ENCODE measurements around the gene ITGA2B. TPM values are rescaled to one million over a fixed set of nuclear protein-coding genes. Genes with fewer than 3 reads are reported as not detected.

ITGA2B gene
- total and polyA plus RNA-seq, 2 of the 4 experiments (the other 2 are of a cell fraction) = under 0.01 to 0.26 TPM

- H3K9ac ChIP-seq (ENCODE audit: low read depth, low read length) = no peak overlapping the region
- peaks cover 4% of the 10 kb centered on the region; the same call in 1 of the 2 replicates for H3K4me1 ChIP-seq (ENCODE audit: control insufficient read depth, insufficient read depth, low read length)
- H4K91ac ChIP-seq (ENCODE audit: insufficient read depth, low read depth, low read length) = no peak overlapping the region
- intact Hi-C loops (cut with micrococcal nuclease) = loop anchor here (5.0 kb wide), 1 partner anchor 147 kb away; no protein-coding TSS in a partner anchor
- in situ Hi-C loops (cut with MboI; ENCODE audit: low sequenced_read_pairs) = no loop called here
- no peak overlapping the region for H3K18ac ChIP-seq (ENCODE audit: low read depth, low read length)
- H3K27me3 ChIP-seq (ENCODE audit: control insufficient read depth, insufficient read depth, low read length) = no peaks in the 10 kb centered on the region
- H2AK5ac ChIP-seq (ENCODE audit: low read depth, low read length) = no peak overlapping the region
- H3K4me2 ChIP-seq (ENCODE audit: low read depth, low read length) = no peak overlapping the region
- H2BK5ac ChIP-seq (ENCODE audit: low read depth, low read length, poor library complexity, severe bottlenecking) = no peak overlapping the region
- dilution Hi-C loops (cut with HindIII; ENCODE audit: low sequenced_read_pairs, unreplicated experiment) = no loop called here
- H3K23ac ChIP-seq (ENCODE audit: low read depth, low read length) = no peak overlapping the region
- no peak overlapping the region for H3K4ac ChIP-seq (ENCODE audit: low read depth, low read length)
- H2AFZ ChIP-seq (replicated peaks; ENCODE audit: low read length, poor library complexity) = no peak overlapping the region
- no peak overlapping the region for H3K27ac ChIP-seq (ENCODE audit: insufficient read depth, low read length)
- TF ChIP-seq RCOR1 (IDR thresholded peaks at IDR 0.05; ENCODE audit: insufficient replicate concordance, low read length) = no peak
- no peak for TF ChIP-seq BHLHE40 (IDR thresholded peaks at IDR 0.05; ENCODE audit: low read depth, low read length)
- TF ChIP-seq NFE2L2 (IDR thresholded peaks at IDR 0.05; ENCODE audit: low read depth, low read length) = no peak
- TF ChIP-seq SMC3 (IDR thresholded peaks at IDR 0.05; ENCODE audit: low read depth, low read length) = no peak
- TF ChIP-seq USF2 (IDR thresholded peaks at IDR 0.05; ENCODE audit: low read depth, low read length) = no peak
- no peak for TF ChIP-seq CTCF (conservative IDR thresholded peaks at IDR 0.05; ENCODE audit: low read depth, low read length)
- no peak for TF ChIP-seq RAD21 (IDR thresholded peaks at IDR 0.05; ENCODE audit: low read length)
- no peak for TF ChIP-seq MAZ (IDR thresholded peaks at IDR 0.05; ENCODE audit: borderline replicate concordance, low read depth, low read length)
- no peak for TF ChIP-seq MAFK (IDR thresholded peaks at IDR 0.05; ENCODE audit: low read depth, low read length)
- no peak for TF ChIP-seq CEBPB (IDR thresholded peaks at IDR 0.05; ENCODE audit: low read depth, low read length)
- TF ChIP-seq MXI1 (IDR thresholded peaks at IDR 0.05; ENCODE audit: borderline replicate concordance, low read depth, low read length) = no peak
- TF ChIP-seq ELK1 (IDR thresholded peaks at IDR 0.05; ENCODE audit: borderline replicate concordance, low read depth, low read length) = no peak
- no peak for TF ChIP-seq POLR2A (IDR thresholded peaks at IDR 0.05; ENCODE audit: low read depth, low read length)
- no TSS peak for BruUV-seq (replicated peaks)
- CTCF ChIA-PET = no interaction called here
- H3K36me3 ChIP-seq (ENCODE audit: control insufficient read depth, insufficient read depth, low read length) = peaks cover 32% of the 10 kb centered on the region
- no peak for DNase-seq
- no peak overlapping the region for H3K4me3 ChIP-seq (ENCODE audit: insufficient read depth, low read depth, low read length)
- 0 out of 2 replicates have a peak, but pooled peaks cover 7% of the 10 kb centered on the region for H3K9me1 ChIP-seq (ENCODE audit: insufficient read depth, low read length)
- POLR2A ChIA-PET (ENCODE audit: unreplicated experiment) = no interaction called here
- peaks cover 5 to 31% of the 10 kb centered on the region in 2 experiments for H3K79me1 ChIP-seq (ENCODE audit: low read depth in 1 of 2, low read length in 2 of 2)
- H4K5ac ChIP-seq (ENCODE audit: low read depth, low read length) = no peak overlapping the region
- peaks cover 16% of the 10 kb centered on the region; the same call in 1 of the 2 replicates for H4K20me1 ChIP-seq (ENCODE audit: insufficient read depth, low read length)
- H3K14ac ChIP-seq (replicated peaks; ENCODE audit: low read depth, low read length) = no peak overlapping the region
- no peak overlapping the region for H2BK120ac ChIP-seq (ENCODE audit: low read depth, low read length)
- H2AK9ac ChIP-seq (replicated peaks; ENCODE audit: low read depth, low read length, poor library complexity) = no peak overlapping the region
- no peak overlapping the region for H2BK20ac ChIP-seq (ENCODE audit: low read depth, low read length)
- H3K9me3 ChIP-seq (ENCODE audit: control insufficient read depth, insufficient read depth, low read length) = no peaks in the 10 kb centered on the region
- no peak overlapping the region for H2BK15ac ChIP-seq (ENCODE audit: low read depth, low read length)
- H3K56ac ChIP-seq (ENCODE audit: extremely low read depth, insufficient read depth, low read length) = no peak overlapping the region
- ATAC-seq (ENCODE audit: low read depth) = no peak
- 85% methylated on average over 4 of the region's 6 CpGs; no CpG with 5 or more reads in 1 of the 2 experiments for WGBS, 2 experiments (ENCODE audit: extremely low coverage in 2 of 2, insufficient read length in 1 of 2)
- no peak overlapping the region for H4K8ac ChIP-seq (ENCODE audit: low read depth in 2 of 2, low read length in 2 of 2)
These were observed 40.5 kb downstream of the ITGA2B start for GRCh38 chr17:44348988-44349364.
